SIG-M5 treated with dmso at 0.1 percent for 504 hours (cell line): ENCODE measurements around the gene COQ8B.
"Not testable (repeated sequence)": the region's sequence is repeated elsewhere in the genome, so short reads cannot be mapped to it uniquely, and the experiment has no call there.

ENCODE experiments used
- DNase-seq: peaks from one replicate; lab custom pipeline; 2025; ENCODE audit not compliant: unreplicated experiment; lab: John Stamatoyannopoulos, UW

The COQ8B gene

GRCh38 chr19:40672573-40673299, 44.0 kb downstream of the COQ8B start:
- DNase-seq, result no peak

DNA sequence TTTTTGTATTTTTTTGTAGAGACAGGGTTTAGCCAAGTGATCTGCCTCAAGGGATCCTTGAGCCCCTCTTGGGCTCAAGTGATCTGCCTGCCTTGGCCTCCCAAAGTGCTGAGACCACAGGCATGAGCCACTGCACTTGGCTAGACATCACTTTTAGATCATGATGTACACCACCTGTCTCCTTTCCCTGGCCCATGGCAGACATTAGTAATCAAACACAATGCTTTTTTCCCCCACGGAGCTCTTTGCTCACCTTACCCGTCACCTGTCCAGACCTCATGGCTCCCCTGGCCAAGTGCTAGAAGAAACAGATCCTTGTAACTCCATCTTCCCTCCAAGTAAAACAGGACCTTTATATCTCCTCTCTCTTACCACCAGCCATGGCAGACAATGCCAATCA, 44.6 kb downstream of the COQ8B start:
- no peak for DNase-seq

DNA sequence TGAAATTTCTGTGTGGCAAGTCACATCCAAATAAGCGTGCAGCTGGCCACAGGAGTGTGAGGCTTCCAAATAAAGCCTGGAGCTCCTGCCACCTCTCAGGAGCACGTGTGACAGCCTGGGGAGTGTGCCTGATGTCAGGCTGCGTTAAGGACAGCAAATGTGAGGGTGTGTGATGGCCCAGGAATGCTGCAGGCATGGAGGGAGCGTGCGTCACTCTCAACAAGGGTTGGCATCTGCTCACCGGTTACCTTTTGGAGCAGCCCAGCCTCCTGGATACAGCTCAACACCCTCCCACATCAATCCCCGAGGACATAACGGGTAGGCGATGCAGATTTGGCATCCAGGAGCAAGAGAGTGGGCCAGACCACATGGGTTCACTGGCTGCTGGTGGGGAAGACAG, 45.3 kb downstream of the COQ8B start:
- no peak for DNase-seq

GRCh38 chr19:40668991-40669614, 47.6 kb downstream of the COQ8B start:
- DNase-seq, result no peak

DNA sequence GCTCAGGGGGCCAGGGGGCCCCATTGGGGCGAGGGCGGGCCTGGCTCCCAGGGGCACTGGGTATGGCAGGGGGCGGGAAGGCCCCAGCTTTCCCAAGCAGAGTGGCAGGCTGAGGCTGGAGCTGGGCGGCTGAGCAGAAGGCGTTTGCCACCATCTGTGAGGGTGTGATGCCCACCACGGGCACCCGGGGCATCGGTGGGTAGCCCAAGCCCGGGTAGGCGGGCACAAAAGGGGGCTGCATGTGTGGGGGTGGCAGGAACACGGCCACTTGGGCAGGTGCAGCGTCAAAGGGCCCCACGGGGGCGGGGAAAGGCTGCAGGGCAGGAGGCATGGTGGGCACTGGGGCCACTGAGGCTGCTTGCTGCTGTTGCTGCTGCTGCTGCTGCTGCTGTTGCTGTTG, 49.1 kb downstream of the COQ8B start:
- DNase-seq, result no peak

- DNase-seq, result no peak
Observed at GRCh38 chr19:40666803-40667438, 49.8 kb downstream of the COQ8B start.

DNA sequence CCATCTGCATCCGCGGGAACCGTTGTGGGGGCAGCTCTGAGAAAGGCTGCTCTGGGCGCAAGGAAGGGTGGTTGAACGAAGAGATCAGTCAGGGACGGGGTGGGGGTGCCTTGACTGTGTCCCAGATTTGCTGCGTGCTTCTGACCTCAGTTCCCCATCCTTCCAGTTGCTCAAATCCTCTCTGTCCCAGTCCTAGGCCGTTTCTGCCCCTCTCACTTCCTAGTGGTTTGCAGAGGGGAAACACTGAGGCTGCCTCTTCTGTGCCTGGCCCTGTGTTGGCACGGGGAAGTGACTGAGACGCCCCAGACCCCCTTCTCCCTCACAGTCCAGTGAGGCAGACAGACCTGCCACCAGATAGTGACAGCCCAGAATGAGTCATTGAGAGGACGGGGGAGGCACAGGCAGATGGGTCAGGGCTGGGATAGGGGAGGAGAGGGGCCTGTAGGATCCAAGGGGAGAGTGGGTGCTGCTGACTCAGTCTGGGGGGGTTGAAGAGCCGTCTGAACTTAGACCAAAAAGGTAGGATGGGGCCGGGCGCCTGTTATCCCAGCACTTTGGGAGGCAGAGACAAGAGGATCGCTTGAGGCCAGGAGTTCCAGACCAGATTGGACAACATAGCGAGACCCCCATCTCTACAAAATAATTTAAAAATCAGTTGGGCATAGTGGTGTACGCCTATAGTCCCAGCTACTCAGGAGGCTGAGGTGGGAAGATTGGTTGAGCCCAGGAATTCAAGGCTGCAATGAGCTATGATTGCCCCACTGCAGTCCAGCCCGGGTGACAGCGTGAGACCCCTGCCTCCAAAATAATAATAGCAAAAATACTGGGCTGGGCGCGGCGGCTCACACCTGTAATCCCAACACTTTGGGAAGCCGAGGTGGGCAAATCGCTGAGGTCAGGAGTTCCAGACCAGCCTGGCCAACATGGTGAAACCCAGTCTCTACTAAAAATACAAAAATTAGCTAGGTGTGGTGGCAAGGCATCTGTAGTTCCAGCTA, 52.7 kb downstream of the COQ8B start:
- no peak for DNase-seq

- peak; percentile 59 for DNase-seq
Observed at GRCh38 chr19:40662925-40663694, 53.6 kb downstream of the COQ8B start.

DNA sequence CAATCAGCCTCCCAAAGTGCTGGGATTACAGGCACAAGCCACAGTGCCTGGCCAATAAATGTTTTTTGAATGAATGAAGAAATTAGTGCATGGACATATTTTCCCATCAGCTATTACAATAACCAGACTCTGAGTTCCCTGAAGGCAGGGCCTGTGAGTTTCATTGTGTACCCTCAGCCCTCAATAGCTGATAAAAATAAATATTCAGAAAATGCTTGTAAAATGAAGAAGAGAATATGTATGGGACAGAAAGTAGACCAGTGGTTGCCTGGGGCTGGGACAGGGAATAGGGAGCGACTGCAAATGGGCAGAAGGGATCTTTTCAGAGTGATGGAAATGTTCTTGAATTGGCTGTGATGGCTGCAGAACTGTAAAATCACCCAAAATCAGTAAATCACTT, 55.1 kb downstream of the COQ8B start:
- DNase-seq, result no peak

DNA sequence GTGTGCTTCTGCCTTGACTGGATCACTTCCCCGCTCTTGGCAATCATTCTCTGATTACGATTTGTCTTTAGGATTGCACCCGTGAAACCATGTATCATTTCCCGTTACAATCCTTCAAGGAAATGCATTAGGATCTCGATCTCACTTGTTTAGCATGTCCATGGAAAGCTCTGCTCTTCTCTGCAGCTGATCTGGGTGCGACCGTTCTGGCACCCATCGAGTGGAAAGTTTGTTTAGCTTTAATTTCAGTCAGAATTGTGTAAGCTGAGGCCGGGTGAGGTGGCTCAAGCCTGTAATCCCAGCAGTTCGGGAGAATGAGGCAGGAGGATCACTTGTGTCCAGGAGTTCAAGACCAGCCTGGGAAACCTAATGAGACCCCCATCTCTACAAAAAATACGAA, 57.1 kb downstream of the COQ8B start:
- DNase-seq, result no peak

DNA sequence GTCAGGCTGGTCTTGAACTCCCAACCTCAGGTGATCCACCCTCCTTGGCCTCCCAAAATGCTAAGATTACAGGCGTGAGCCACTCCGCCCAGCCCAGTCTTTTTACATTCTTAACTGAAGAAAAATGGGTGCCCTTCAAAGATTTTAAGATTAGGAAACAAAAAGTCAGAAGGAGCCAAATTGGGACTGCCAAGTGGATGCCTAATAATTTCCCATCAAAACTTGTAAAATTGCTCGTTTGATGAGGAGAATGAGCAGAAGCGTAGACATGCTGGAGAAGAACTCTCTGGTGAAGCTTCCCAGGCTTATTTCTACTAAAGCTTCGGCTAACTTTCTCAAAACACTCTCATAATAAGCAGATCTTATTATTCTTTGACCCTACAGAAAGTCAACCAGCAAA, 57.6 kb downstream of the COQ8B start:
- no peak for DNase-seq

GRCh38 chr19:40658031-40658430, 58.7 kb downstream of the COQ8B start:
- DNase-seq, result no peak

GRCh38 chr19:40655684-40656083, 61.0 kb downstream of the COQ8B start:
- not testable (repeated sequence) for DNase-seq

DNA sequence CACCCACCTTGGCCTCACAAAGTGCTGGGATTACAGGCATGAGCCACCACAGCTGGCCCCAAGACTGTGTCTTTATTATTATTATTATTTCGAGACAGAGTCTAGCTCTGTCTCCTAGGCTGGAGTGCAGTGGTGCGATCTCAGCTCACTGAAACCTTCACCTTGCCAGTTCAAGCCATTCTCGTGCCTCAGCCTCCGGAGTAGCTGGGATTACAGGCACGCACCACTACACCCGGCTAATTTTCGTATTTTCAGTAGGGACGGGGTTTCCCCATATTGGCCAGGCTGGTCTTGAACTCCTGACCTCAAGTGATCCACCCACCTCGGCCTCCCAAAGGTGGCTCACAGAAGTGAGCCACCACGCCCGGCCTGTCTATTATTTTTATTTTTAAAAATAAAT, 64.4 kb downstream of the COQ8B start:
- not testable (repeated sequence) for DNase-seq

DNA sequence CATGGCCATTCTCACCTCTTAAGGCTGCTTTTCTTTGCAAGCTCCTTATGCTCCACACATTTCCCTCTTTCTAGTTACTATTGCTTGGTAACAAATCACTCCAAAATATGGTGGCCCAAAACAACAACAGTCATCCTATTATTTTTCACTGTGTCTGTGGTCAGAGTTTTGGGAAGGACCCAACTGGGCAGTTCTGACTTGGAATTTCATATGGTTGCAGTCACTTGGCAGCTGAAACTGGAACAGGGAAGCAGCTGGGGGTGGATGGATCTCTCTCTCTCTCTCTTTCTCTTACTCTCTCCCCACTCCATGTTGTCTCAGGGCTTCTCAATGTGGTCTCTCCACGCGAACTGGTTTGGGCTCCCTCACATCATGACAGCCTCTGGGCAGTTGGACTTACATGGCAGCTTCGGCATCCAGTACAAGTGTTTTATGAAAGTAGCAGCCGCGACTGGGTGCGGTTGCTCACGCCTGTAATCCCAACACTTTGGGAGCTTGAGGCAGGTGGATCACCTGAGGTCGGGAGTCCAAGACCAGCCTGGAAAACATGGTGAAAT, 65.9 kb downstream of the COQ8B start:
- no peak for DNase-seq

GRCh38 chr19:40649903-40650675, 66.6 kb downstream of the COQ8B start:
- DNase-seq, result not testable (repeated sequence)

- no peak for DNase-seq
Observed at GRCh38 chr19:40646743-40647254, 69.9 kb downstream of the COQ8B start.

GRCh38 chr19:40642757-40643305, 73.9 kb downstream of the COQ8B start:
- DNase-seq, result no peak
